SK-N-SH (cell line): ENCODE measurements around the gene GALP. TPM values are rescaled to one million over a fixed set of nuclear protein-coding genes. Genes with fewer than 3 reads are reported as not detected.
"Not testable (repeated sequence)": the region's sequence is repeated elsewhere in the genome, so short reads cannot be mapped to it uniquely, and the experiment has no call there.

Source experiments
- CTCF ChIA-PET: fragments of 300-600, 350-600 bp; formaldehyde crosslinking; extraction: SDS; loops from one replicate; lab custom pipeline; 2021; lab: Yijun Ruan, JAX
- POLR2A ChIA-PET: fragments of 350-600 bp; sonication (Branson Sonifier 250); formaldehyde crosslinking; extraction: SDS; loops from one replicate; lab custom pipeline; 2020; ENCODE audit warnings: antibody characterized with exemption, inconsistent platforms; lab: Yijun Ruan, JAX
- DNase-seq: peaks from one replicate; pipeline ENCODE4 v3.0.0; 2012
- H2AFZ ChIP-seq: fragments of 200-600 bp; sonication (generic); 2 replicates; pipeline ENCODE4 v1.8.1; 2016; ENCODE audit warnings: antibody characterized with exemption, mild to moderate bottlenecking, low read depth
- H3F3A ChIP-seq: fragments of 200-600 bp; sonication (generic); replicated peaks from 2 replicates; pipeline ENCODE3; 2016; ENCODE audit warnings: antibody characterized with exemption, mild to moderate bottlenecking; ENCODE audit not compliant: insufficient read depth
- H3K27ac ChIP-seq, 2 experiments: fragments of 200-500 bp in 1 of 2; fragments of 200-600 bp in 1 of 2; sonication (Bioruptor generic) in 1 of 2; sonication (generic), shearing (Covaris generic) in 1 of 2; 2 replicates each; pipeline versions ENCODE4 v1.5.1 to v1.6.1; 2014 to 2016; ENCODE audit warnings: low read depth in 2 of 2, inconsistent platforms in 1 of 2, low read length in 1 of 2, mild to moderate bottlenecking in 1 of 2, mixed read lengths in 1 of 2
- H3K27me3 ChIP-seq: fragments of 200-600 bp; sonication (generic), shearing (Covaris generic); 2 replicates; pipeline ENCODE4 v1.6.1; 2016; ENCODE audit warnings: mixed run types; ENCODE audit not compliant: insufficient read depth
- H3K36me3 ChIP-seq, 2 experiments: fragments of 200-500 bp in 1 of 2; fragments of 200-600 bp in 1 of 2; sonication (Bioruptor generic) in 1 of 2; sonication (generic) in 1 of 2; replicated peaks in 1 of 2; 2 replicates each; pipeline versions ENCODE3 to v1.5.1; 2014 to 2016; ENCODE audit warnings: low read length in 1 of 2, mild to moderate bottlenecking in 1 of 2; ENCODE audit not compliant: insufficient read depth in 2 of 2, control insufficient read depth in 1 of 2
- H3K4me1 ChIP-seq, 2 experiments: fragments of 200-500 bp in 1 of 2; fragments of 200-600 bp in 1 of 2; sonication (Bioruptor generic) in 1 of 2; sonication (generic), shearing (Covaris generic) in 1 of 2; 2 replicates each; pipeline versions ENCODE4 v1.5.1 to v1.6.1; 2014 to 2016; ENCODE audit warnings: low read depth in 1 of 2, low read length in 1 of 2, mixed run types in 1 of 2; ENCODE audit not compliant: insufficient read depth in 2 of 2, control insufficient read depth in 1 of 2
- H3K4me2 ChIP-seq: fragments of 200-600 bp; sonication (generic), shearing (Covaris generic); 2 replicates; pipeline ENCODE4 v1.6.1; 2017; ENCODE audit warnings: mixed run types
- H3K4me3 ChIP-seq, 2 experiments: fragments of 200-500 bp in 1 of 2; fragments of 200-600 bp in 1 of 2; sonication (Bioruptor generic) in 1 of 2; sonication (generic), shearing (Covaris generic) in 1 of 2; 2 replicates each; pipeline versions ENCODE4 v1.5.1 to v1.8.1; 2014 to 2016; ENCODE audit warnings: low read depth in 2 of 2, inconsistent platforms in 1 of 2, low read length in 1 of 2, mild to moderate bottlenecking in 1 of 2, mixed read lengths in 1 of 2, moderate library complexity in 1 of 2
- H3K79me2 ChIP-seq: fragments of 200-600 bp; sonication (generic); 2 replicates; pipeline ENCODE4 v1.8.1; 2017; ENCODE audit warnings: mild to moderate bottlenecking; ENCODE audit not compliant: insufficient read depth
- H3K9ac ChIP-seq: fragments of 200-600 bp; sonication (generic); 2 replicates; pipeline ENCODE4 v1.6.1; 2017; ENCODE audit warnings: mixed run types
- H3K9me2 ChIP-seq: fragments of 200-600 bp; sonication (generic); 2 replicates; pipeline ENCODE4 v1.6.1; 2017; ENCODE audit warnings: mixed run types
- H3K9me3 ChIP-seq: fragments of 200-600 bp; sonication (generic); 2 replicates; pipeline ENCODE4 v1.6.1; 2017; ENCODE audit warnings: mixed run types, mild to moderate bottlenecking, moderate library complexity
- H4K20me1 ChIP-seq: fragments of 200-600 bp; sonication (generic); 2 replicates; pipeline ENCODE4 v1.6.1; 2017; ENCODE audit warnings: mild to moderate bottlenecking, mixed run types; ENCODE audit not compliant: insufficient read depth
- CTCF ChIP-seq: fragments of 200-600 bp; sonication (generic); IDR thresholded peaks from 2 replicates; pipeline ENCODE4 v1.6.1; 2017; ENCODE audit warnings: antibody characterized with exemption, mild to moderate bottlenecking, moderate library complexity
- EP300 ChIP-seq, 2 experiments: IDR thresholded peaks; 2 replicates each; pipeline versions ENCODE4 v1.4.0 to v1.6.1; 2012; ENCODE audit warnings: borderline replicate concordance in 1 of 2, low read depth in 1 of 2, low read length in 1 of 2
- MEF2A ChIP-seq: IDR thresholded peaks from 2 replicates; pipeline ENCODE4 v1.4.0; 2012; ENCODE audit warnings: low read depth, borderline replicate concordance
- RCOR1 ChIP-seq: fragments of 150-350 bp; IDR thresholded peaks from 2 replicates; pipeline ENCODE4 v1.6.1; 2017; ENCODE audit warnings: antibody characterized with exemption, low read length
- REST ChIP-seq: IDR thresholded peaks from 2 replicates; pipeline ENCODE4 v1.6.1; 2012; ENCODE audit warnings: mild to moderate bottlenecking, low read depth, low read length, moderate library complexity
- RFX5 ChIP-seq: IDR thresholded peaks from 2 replicates; pipeline ENCODE4 v1.6.1; 2012; ENCODE audit warnings: mild to moderate bottlenecking, improper control_type of control experiment, low read length
- RXRA ChIP-seq: IDR thresholded peaks from 2 replicates; pipeline ENCODE4 v1.4.0; 2012; ENCODE audit warnings: low read depth, mild to moderate bottlenecking, borderline replicate concordance
- YY1 ChIP-seq: IDR thresholded peaks from 2 replicates; pipeline ENCODE4 v1.4.0; 2012; ENCODE audit warnings: low read depth, mild to moderate bottlenecking
- whole genome bisulfite sequencing: methylation state at CpG from one replicate; pipeline ENCODE4 v1.1.6; 2017; ENCODE audit warnings: low lambda C conversion rate; 5-methylcytosine and 5-hydroxymethylcytosine counted together
- polyA plus RNA-seq, 3 experiments: library from polyadenylated mRNA; depleted of rRNA; stranded (reverse); fragments of >200 nt; gene quantifications; 2 replicates each; pipeline ENCODE4 v1.2.3, GENCODE V29; 2012
- TF ChIP-seq, protein P1 (sequence below): IDR thresholded peaks from 2 replicates; pipeline ENCODE4 v1.4.0; 2012; ENCODE audit warnings: low read depth, borderline replicate concordance
- TF ChIP-seq, protein P2 (sequence below): IDR thresholded peaks from 2 replicates; pipeline ENCODE4 v1.4.0; 2012; ENCODE audit warnings: low read depth
- TF ChIP-seq, protein P3 (sequence below): IDR thresholded peaks from 2 replicates; pipeline ENCODE4 v1.4.0; 2012; ENCODE audit warnings: low read depth, borderline replicate concordance

GALP gene
- polyA plus RNA-seq, 1 of the 3 experiments (the other 2 are of a cell fraction) = not detected

DNA sequence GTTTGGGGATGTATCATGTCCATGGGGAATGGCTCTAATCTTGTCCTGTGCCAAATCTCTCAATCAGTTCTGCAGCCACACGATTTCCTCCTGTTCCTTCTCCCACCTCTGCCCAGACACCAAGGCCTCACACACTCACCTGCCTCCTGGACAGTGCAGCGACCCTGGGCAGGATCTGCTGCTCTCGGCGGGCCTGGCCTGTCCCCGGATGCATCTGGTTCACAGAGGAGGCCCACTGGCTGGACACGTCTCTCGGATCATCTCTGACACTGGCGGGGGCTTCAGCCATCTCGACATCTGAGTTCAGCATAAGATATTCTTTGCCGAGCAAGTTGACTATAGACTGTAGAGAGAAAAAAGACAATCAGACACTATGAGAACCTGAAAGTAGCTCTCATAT lies 15.9 kb downstream of the GALP start (continued):
- no peak for TF ChIP-seq RXRA
- TF ChIP-seq, protein P1, sequence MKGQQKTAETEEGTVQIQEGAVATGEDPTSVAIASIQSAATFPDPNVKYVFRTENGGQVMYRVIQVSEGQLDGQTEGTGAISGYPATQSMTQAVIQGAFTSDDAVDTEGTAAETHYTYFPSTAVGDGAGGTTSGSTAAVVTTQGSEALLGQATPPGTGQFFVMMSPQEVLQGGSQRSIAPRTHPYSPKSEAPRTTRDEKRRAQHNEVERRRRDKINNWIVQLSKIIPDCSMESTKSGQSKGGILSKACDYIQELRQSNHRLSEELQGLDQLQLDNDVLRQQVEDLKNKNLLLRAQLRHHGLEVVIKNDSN = no peak
- no peak for TF ChIP-seq YY1
- no peak for TF ChIP-seq CTCF

DNA sequence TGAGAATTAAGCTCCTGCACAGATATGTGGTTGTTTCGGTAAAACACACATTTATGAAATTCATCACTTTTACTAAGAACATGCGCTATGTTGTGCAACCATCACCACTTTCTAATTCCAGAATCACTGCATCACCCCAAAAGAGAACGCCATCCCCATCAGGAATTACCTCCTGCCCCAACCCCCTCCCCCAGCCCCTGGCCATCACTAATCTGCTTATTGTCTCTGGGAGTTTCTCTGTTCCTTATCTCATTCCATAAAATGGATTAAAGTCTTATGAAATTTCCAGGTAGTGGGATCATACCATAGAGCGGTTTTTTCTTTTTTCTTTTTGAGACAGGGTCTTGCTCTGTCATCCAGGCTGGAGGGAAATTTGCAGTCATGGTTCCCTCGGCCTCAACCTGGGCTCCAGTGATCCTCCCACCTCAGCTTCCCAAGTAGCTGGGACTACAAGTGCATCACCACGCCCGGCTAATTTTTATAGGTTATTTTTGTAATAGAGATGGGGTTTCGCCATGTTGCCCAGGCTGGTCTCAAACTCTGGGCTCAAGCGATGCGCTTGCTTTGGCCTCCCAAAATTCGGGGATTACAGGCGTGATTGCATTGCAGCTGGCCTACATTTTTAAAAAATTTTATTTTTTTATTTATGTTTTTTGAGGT lies 18.3 kb downstream of the GALP start:
- H3K27ac ChIP-seq = no peak overlapping the region
- TF ChIP-seq, protein P1 = no peak
- no peak for TF ChIP-seq REST
- TF ChIP-seq, protein P2, sequence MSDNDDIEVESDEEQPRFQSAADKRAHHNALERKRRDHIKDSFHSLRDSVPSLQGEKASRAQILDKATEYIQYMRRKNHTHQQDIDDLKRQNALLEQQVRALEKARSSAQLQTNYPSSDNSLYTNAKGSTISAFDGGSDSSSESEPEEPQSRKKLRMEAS = no peak
- TF ChIP-seq RCOR1 = no peak
- TF ChIP-seq EP300 (IDR thresholded peaks at IDR 0.05; ENCODE audit: borderline replicate concordance in 1 of 2, low read depth in 1 of 2, low read length in 1 of 2) = no peak
- TF ChIP-seq, protein P3, sequence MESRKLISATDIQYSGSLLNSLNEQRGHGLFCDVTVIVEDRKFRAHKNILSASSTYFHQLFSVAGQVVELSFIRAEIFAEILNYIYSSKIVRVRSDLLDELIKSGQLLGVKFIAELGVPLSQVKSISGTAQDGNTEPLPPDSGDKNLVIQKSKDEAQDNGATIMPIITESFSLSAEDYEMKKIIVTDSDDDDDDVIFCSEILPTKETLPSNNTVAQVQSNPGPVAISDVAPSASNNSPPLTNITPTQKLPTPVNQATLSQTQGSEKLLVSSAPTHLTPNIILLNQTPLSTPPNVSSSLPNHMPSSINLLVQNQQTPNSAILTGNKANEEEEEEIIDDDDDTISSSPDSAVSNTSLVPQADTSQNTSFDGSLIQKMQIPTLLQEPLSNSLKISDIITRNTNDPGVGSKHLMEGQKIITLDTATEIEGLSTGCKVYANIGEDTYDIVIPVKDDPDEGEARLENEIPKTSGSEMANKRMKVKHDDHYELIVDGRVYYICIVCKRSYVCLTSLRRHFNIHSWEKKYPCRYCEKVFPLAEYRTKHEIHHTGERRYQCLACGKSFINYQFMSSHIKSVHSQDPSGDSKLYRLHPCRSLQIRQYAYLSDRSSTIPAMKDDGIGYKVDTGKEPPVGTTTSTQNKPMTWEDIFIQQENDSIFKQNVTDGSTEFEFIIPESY = no peak
- TF ChIP-seq RFX5 = no peak
- TF ChIP-seq MEF2A = no peak
- TF ChIP-seq, all 33 proteins: peak for 0
- POLR2A ChIA-PET = no interaction called here
- H3K9me2 ChIP-seq = no peaks in the 10 kb centered on the region
- no peak for DNase-seq
- CTCF ChIA-PET = interaction anchor here (1.0 to 1.4 kb wide), 3 partner anchors 22 to 128 kb away, joined by 3 read pairs; no protein-coding TSS in a partner anchor
- no peaks in the 10 kb centered on the region for H3K79me2 ChIP-seq
- H2AFZ ChIP-seq = no peak overlapping the region
- no peaks in the 10 kb centered on the region for H4K20me1 ChIP-seq
- no peaks in the 10 kb centered on the region for H3F3A ChIP-seq
- WGBS = 48% methylated on average over 12 of the region's 12 CpGs
- H3K36me3 ChIP-seq = no peaks in the 10 kb centered on the region
- H3K9me3 ChIP-seq = no peaks in the 10 kb centered on the region
- H3K9ac ChIP-seq = no peak overlapping the region
- no peak overlapping the region for H3K4me3 ChIP-seq
- peaks cover 54% of the 10 kb centered on the region; the same call in 1 of the 2 replicates for H3K27me3 ChIP-seq
- no peak overlapping the region for H3K4me2 ChIP-seq
- no peaks in the 10 kb centered on the region for H3K4me1 ChIP-seq

GRCh38 chr19:56197646-56198045 lies 21.8 kb downstream of the GALP start, which contains the start of gene ZSCAN5B:
TSS of gene ZSCAN5B (minus strand) at chr19:56197783. CDS start at chr19:56193052, 4,731 bp downstream.
- H3K27ac ChIP-seq, H3K79me2 ChIP-seq, POLR2A ChIA-PET, DNase-seq, H3K9me3 ChIP-seq, H3K4me1 ChIP-seq, H3F3A ChIP-seq, H3K36me3 ChIP-seq, H2AFZ ChIP-seq, H3K4me2 ChIP-seq, H3K9ac ChIP-seq, H3K9me2 ChIP-seq, H3K4me3 ChIP-seq, H4K20me1 ChIP-seq: not testable (repeated sequence)
- H3K27me3 ChIP-seq = peaks cover 51% of the 10 kb centered on the region; the same call in 1 of the 2 replicates
- CTCF ChIA-PET = interaction anchor here (0.7 kb wide), 1 partner anchor 621 kb away, joined by 3 read pairs; no protein-coding TSS in a partner anchor
- 69% methylated on average over 23 of the region's 23 CpGs for WGBS
